K562 (cell line): Measurements from ENCODE around the gene CD34. TPM values are rescaled to one million over a fixed set of nuclear protein-coding genes. Genes with fewer than 3 reads are reported as not detected.

Experiments used
- C11orf30 ChIP-seq: fragments of 450-650 bp; IDR thresholded peaks from 2 replicates; pipeline ENCODE4 v1.6.1; 2016; ENCODE audit warnings: low read depth, mild to moderate bottlenecking
- CTBP1 ChIP-seq: fragments of 450-650 bp; IDR thresholded peaks from 2 replicates; pipeline ENCODE4 v1.6.1; 2016; ENCODE audit warnings: borderline replicate concordance
- ETV6 ChIP-seq, 3 experiments: fragments of 150-350 bp in 1 of 3; sonication (generic) in 1 of 3; formaldehyde crosslinking in 1 of 3; IDR thresholded peaks; 2 replicates each; pipeline versions ENCODE4 v1.6.1 to v1.8.0; 2014 to 2022; ENCODE audit warnings: borderline replicate concordance in 2 of 3, low read depth in 2 of 3, antibody characterized with exemption in 1 of 3, low read length in 1 of 3, mild to moderate bottlenecking in 1 of 3, missing genetic modification reagents in 1 of 3
- MAFF ChIP-seq: IDR thresholded peaks from 2 replicates; pipeline ENCODE4 v1.6.1; 2012; ENCODE audit warnings: low read length, improper control_type of control experiment
- MCM2 ChIP-seq: fragments of 450-650 bp; IDR thresholded peaks from 2 replicates; pipeline ENCODE4 v1.6.1; 2017; ENCODE audit warnings: low read depth, mild to moderate bottlenecking
- NR2C1 ChIP-seq, 2 experiments: fragments of 450-650 bp; IDR thresholded peaks; 2 replicates each; pipeline ENCODE4 v1.6.1; 2017; ENCODE audit warnings: mild to moderate bottlenecking in 2 of 2, antibody characterized with exemption in 1 of 2, inconsistent platforms in 1 of 2, missing compliant biosample characterization in 1 of 2, missing genetic modification characterization in 1 of 2
- NR3C1 ChIP-seq: sonication (generic); formaldehyde crosslinking; IDR thresholded peaks from 2 replicates; pipeline ENCODE4 v1.8.1; 2022; ENCODE audit warnings: missing genetic modification reagents
- POLR2AphosphoS2 ChIP-seq: IDR thresholded peaks from 2 replicates; pipeline ENCODE4 v1.6.1; 2012; ENCODE audit warnings: low read length, improper control_type of control experiment
- RBM14 ChIP-seq: fragments of 200-400 bp; formaldehyde crosslinking; IDR thresholded peaks from 2 replicates; pipeline ENCODE4 v1.6.1; 2018; ENCODE audit warnings: low read depth, mild to moderate bottlenecking, low read length, moderate library complexity, borderline replicate concordance; ENCODE audit not compliant: insufficient read depth
- SMAD4 ChIP-seq: fragments of 250-450 bp; sonication (Bioruptor Pico); conservative IDR thresholded peaks from 2 replicates; pipeline ENCODE4 v1.8.0; 2021; ENCODE audit warnings: inconsistent platforms, mild to moderate bottlenecking, moderate library complexity
- SOX6 ChIP-seq: fragments of 450-650 bp; IDR thresholded peaks from 2 replicates; pipeline ENCODE4 v1.6.1; 2014; ENCODE audit warnings: mild to moderate bottlenecking
- SPI1 ChIP-seq: IDR thresholded peaks from 2 replicates; pipeline ENCODE4 v1.6.1; 2011; ENCODE audit warnings: low read depth, low read length, control low read depth, borderline replicate concordance
- ZBTB8A ChIP-seq: fragments of 450-650 bp; IDR thresholded peaks from 2 replicates; pipeline ENCODE4 v1.6.1; 2018; ENCODE audit warnings: mild to moderate bottlenecking, moderate library complexity; ENCODE audit not compliant: partially characterized antibody
- ZNF140 ChIP-seq: fragments of 250-450 bp; sonication (Bioruptor Pico); IDR thresholded peaks from 2 replicates; pipeline ENCODE4 v1.8.0; 2021; ENCODE audit warnings: moderate library complexity, mild to moderate bottlenecking, inconsistent platforms
- ZNF311 ChIP-seq: fragments of 250-450 bp; sonication (Bioruptor Pico); IDR thresholded peaks from 2 replicates; pipeline ENCODE4 v1.4.0; 2020; ENCODE audit warnings: mild to moderate bottlenecking, moderate library complexity
- ZNF583 ChIP-seq: fragments of 250-450 bp; sonication (Bioruptor Pico); IDR thresholded peaks from 2 replicates; pipeline ENCODE4 v1.4.0; 2020
- polyA plus RNA-seq, 8 experiments: library from polyadenylated mRNA; depleted of rRNA in 4 of 8; stranded (reverse) in 5 of 8; unstranded in 3 of 8; fragments of >200 nt; fragmentation: Nextera tagmentation in 2 of 8; fragmentation: Illumina TruSeq in 1 of 8; extraction: Ambion mirVana in 2 of 8; extraction: Trizol in 1 of 8; gene quantifications; 2 replicates each; pipeline versions ENCODE4 v1.2.1 to v1.2.3, GENCODE V29; 2011 to 2014; ENCODE audit warnings: inconsistent platforms in 1 of 8, missing spikeins in 1 of 8
- total RNA-seq, 7 experiments: library from RNA; depleted of rRNA in 6 of 7; stranded (reverse); fragments of >200 nt in 6 of 7; fragmentation: Illumina TruSeq in 2 of 7; extraction: Trizol in 2 of 7; gene quantifications; 2 replicates each; pipeline versions ENCODE4 v1.2.1 to v1.2.3, GENCODE V29; 2011 to 2021; ENCODE audit warnings: low replicate concordance in 1 of 7
- TF ChIP-seq, protein P1 (sequence below): fragments of 450-650 bp; formaldehyde crosslinking; conservative IDR thresholded peaks from 2 replicates; pipeline ENCODE4 v1.4.0; 2022; ENCODE audit warnings: mild to moderate bottlenecking, missing genetic modification characterization
- TF ChIP-seq, protein P2 (sequence below): fragments of 250-450 bp; sonication (Bioruptor Pico); IDR thresholded peaks from 2 replicates; pipeline ENCODE4 v1.4.0; 2020; ENCODE audit warnings: mild to moderate bottlenecking
- TF ChIP-seq, protein P3 (sequence below), 2 experiments: IDR thresholded peaks in 1 of 2; conservative IDR thresholded peaks in 1 of 2; 2 replicates each; pipeline ENCODE4 v1.6.1; 2016; ENCODE audit warnings: low read depth in 2 of 2, mild to moderate bottlenecking in 1 of 2, missing compliant biosample characterization in 1 of 2, missing genetic modification characterization in 1 of 2, moderate library complexity in 1 of 2
- TF ChIP-seq, protein P4 (sequence below): sonication (generic); formaldehyde crosslinking; IDR thresholded peaks from 2 replicates; pipeline ENCODE4 v1.8.1; 2022; ENCODE audit warnings: missing genetic modification reagents

The CD34 gene
- total and polyA plus RNA-seq, 9 of the 15 experiments (the other 6 are each of a cell fraction or from before 2014, with no cell fraction given), result not detected

DNA sequence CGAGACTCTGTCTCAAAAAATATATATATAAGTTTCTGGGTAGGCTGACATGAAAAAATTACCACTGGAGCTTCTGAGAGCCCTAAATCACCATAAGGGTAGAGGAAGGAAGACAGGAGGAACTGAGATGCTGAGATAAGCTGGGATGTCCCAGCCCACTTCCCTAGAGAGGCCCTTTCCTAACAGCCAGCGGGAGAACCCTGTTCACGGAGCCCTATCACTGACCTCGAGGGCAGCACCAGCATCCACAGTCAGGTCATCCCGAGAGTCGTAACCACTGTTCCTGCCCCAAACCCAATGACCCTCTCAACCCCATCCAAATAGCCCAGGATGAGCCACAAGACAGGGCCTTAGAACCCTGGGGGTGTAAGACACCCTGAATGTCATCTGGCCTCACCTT, 77.5 kb downstream of the CD34 start (continued):
- TF ChIP-seq ZNF311 (CRISPR knock-in tag) (no peak), CTBP1 (peak; percentile 76; the same call in 1 of the 2 replicates), SPI1 (peak; percentile 87), NR3C1 (CRISPR knock-in tag) (no peak), SMAD4 (CRISPR knock-in tag) (peak; percentile 27; the same call in 1 of the 2 replicates), ETV6 (IDR thresholded peaks at IDR 0.05; ENCODE audit: borderline replicate concordance in 1 of 2, low read depth in 2 of 2, low read length in 1 of 2) (peak in 1 of 2 experiments; percentile 76; a peak in 1 of 4 replicates), ETV6 (CRISPR knock-in tag; IDR thresholded peaks at IDR 0.05; ENCODE audit: borderline replicate concordance) (no peak), RBM14 (no peak), ZNF140 (CRISPR knock-in tag) (no peak), C11orf30 (no peak), MCM2 (no peak), SOX6 (no peak), ZNF583 (CRISPR knock-in tag) (0 out of 2 replicates have a peak, but pooled peaks have one; percentile 40), POLR2AphosphoS2 (no peak), NR2C1 (IDR thresholded peaks at IDR 0.05) (no peak), NR2C1 (tag; IDR thresholded peaks at IDR 0.05) (no peak), MAFF (no peak), ZBTB8A (no peak)
- TF ChIP-seq, protein P1, sequence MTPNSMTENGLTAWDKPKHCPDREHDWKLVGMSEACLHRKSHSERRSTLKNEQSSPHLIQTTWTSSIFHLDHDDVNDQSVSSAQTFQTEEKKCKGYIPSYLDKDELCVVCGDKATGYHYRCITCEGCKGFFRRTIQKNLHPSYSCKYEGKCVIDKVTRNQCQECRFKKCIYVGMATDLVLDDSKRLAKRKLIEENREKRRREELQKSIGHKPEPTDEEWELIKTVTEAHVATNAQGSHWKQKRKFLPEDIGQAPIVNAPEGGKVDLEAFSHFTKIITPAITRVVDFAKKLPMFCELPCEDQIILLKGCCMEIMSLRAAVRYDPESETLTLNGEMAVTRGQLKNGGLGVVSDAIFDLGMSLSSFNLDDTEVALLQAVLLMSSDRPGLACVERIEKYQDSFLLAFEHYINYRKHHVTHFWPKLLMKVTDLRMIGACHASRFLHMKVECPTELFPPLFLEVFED, result 0 out of 2 replicates have a peak, but pooled peaks have one; percentile 28
- TF ChIP-seq, protein P2, sequence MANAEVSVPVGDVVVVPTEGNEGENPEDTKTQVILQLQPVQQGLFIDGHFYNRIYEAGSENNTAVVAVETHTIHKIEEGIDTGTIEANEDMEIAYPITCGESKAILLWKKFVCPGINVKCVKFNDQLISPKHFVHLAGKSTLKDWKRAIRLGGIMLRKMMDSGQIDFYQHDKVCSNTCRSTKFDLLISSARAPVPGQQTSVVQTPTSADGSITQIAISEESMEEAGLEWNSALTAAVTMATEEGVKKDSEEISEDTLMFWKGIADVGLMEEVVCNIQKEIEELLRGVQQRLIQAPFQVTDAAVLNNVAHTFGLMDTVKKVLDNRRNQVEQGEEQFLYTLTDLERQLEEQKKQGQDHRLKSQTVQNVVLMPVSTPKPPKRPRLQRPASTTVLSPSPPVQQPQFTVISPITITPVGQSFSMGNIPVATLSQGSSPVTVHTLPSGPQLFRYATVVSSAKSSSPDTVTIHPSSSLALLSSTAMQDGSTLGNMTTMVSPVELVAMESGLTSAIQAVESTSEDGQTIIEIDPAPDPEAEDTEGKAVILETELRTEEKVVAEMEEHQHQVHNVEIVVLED (CRISPR knock-in tag), result no peak
- TF ChIP-seq, protein P3, sequence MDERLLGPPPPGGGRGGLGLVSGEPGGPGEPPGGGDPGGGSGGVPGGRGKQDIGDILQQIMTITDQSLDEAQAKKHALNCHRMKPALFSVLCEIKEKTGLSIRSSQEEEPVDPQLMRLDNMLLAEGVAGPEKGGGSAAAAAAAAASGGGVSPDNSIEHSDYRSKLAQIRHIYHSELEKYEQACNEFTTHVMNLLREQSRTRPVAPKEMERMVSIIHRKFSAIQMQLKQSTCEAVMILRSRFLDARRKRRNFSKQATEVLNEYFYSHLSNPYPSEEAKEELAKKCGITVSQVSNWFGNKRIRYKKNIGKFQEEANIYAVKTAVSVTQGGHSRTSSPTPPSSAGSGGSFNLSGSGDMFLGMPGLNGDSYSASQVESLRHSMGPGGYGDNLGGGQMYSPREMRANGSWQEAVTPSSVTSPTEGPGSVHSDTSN (CRISPR knock-in tag; IDR thresholded peaks at IDR 0.05; ENCODE audit: low read depth), result no peak
- TF ChIP-seq, protein P3 (tag; conservative IDR thresholded peaks at IDR 0.05; ENCODE audit: low read depth), result peak; percentile 89
- TF ChIP-seq, protein P4, sequence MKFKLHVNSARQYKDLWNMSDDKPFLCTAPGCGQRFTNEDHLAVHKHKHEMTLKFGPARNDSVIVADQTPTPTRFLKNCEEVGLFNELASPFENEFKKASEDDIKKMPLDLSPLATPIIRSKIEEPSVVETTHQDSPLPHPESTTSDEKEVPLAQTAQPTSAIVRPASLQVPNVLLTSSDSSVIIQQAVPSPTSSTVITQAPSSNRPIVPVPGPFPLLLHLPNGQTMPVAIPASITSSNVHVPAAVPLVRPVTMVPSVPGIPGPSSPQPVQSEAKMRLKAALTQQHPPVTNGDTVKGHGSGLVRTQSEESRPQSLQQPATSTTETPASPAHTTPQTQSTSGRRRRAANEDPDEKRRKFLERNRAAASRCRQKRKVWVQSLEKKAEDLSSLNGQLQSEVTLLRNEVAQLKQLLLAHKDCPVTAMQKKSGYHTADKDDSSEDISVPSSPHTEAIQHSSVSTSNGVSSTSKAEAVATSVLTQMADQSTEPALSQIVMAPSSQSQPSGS (CRISPR knock-in tag), result no peak
